Endothelial cell of umbilical vein (primary cell): Measurements from ENCODE around the gene ARMC3. TPM values are rescaled to one million over a fixed set of nuclear protein-coding genes. Genes with fewer than 3 reads are reported as not detected.
A peak's percentile ranks its signal among the peaks of the same experiment; 100 is the strongest.
"Not testable (repeated sequence)": the region's sequence is repeated elsewhere in the genome, so short reads cannot be mapped to it uniquely, and the experiment has no call there.

ENCODE experiments used
- BruUV-seq: library from RNA; stranded (reverse); fragments of 400-500 nt; replicated peaks from 2 replicates; lab custom pipeline; 2021; lab: Mats Ljungman, UMichigan
- CTCF ChIA-PET: fragments of 300-600, 350-600 bp; sonication (Branson Sonifier 250); formaldehyde crosslinking; loops from one replicate; lab custom pipeline; 2021; ENCODE audit warnings: antibody characterized with exemption, inconsistent platforms; lab: Charles Lee
- POLR2A ChIA-PET: fragments of 300-600, 350-600 bp; sonication (Branson Sonifier 250); formaldehyde crosslinking; loops from one replicate; lab custom pipeline; 2021; ENCODE audit warnings: antibody characterized with exemption, inconsistent platforms; lab: Charles Lee
- DNase-seq: peaks from one replicate; pipeline ENCODE4 v3.0.0-alpha.2; 2011; ENCODE audit warnings: low read depth, low spot score
- FAIRE-seq: peaks from 2 replicates; lab custom pipeline; 2011; peaks lifted over from hg19 to GRCh38; lab: Jason Lieb, UNC
- H2AFZ ChIP-seq: 2 replicates; pipeline ENCODE4 v1.6.0; 2012; ENCODE audit warnings: low read depth, low read length, control low read depth, inconsistent platforms
- H3K27ac ChIP-seq: 2 replicates; pipeline ENCODE4 v1.5.1; 2011; ENCODE audit warnings: low read depth, mild to moderate bottlenecking, control low read depth, low read length, moderate library complexity; ENCODE audit not compliant: insufficient read depth
- H3K27me3 ChIP-seq, 2 experiments: 2 replicates each; pipeline versions ENCODE4 v1.6.0 to v1.6.1; 2011; ENCODE audit warnings: low read length in 2 of 2, mixed read lengths in 1 of 2; ENCODE audit not compliant: control insufficient read depth in 2 of 2, insufficient read depth in 2 of 2
- H3K36me3 ChIP-seq, 2 experiments: 2 replicates in 1 of 2; 3 replicates in 1 of 2; pipeline ENCODE4 v1.5.1; 2011; ENCODE audit warnings: low read length in 2 of 2, mild to moderate bottlenecking in 1 of 2, moderate library complexity in 1 of 2; ENCODE audit not compliant: control insufficient read depth in 2 of 2, insufficient read depth in 2 of 2; ENCODE audit errors: extremely low read depth in 1 of 2
- H3K4me1 ChIP-seq: 3 replicates; pipeline ENCODE4 v1.5.1; 2011; ENCODE audit warnings: mild to moderate bottlenecking, low read length; ENCODE audit not compliant: control insufficient read depth, insufficient read depth; ENCODE audit errors: extremely low read depth
- H3K4me2 ChIP-seq: 2 replicates; pipeline ENCODE4 v1.6.1; 2011; ENCODE audit warnings: low read length, control low read depth, mixed read lengths; ENCODE audit not compliant: insufficient read depth
- H3K4me3 ChIP-seq, 3 experiments: fragments of 200-600 bp in 1 of 3; sonication (generic), shearing (Covaris generic) in 1 of 3; replicated peaks in 1 of 3; 2 replicates each; pipeline ENCODE4 v1.5.1; 2011 to 2016; ENCODE audit warnings: control low read depth in 3 of 3, low read length in 3 of 3, mild to moderate bottlenecking in 2 of 3, inconsistent platforms in 1 of 3, low read depth in 1 of 3, moderate library complexity in 1 of 3; ENCODE audit not compliant: insufficient read depth in 1 of 3
- H3K79me2 ChIP-seq: 2 replicates; pipeline ENCODE4 v1.6.0; 2012; ENCODE audit warnings: low read length, inconsistent platforms; ENCODE audit not compliant: control insufficient read depth, insufficient read depth
- H3K9ac ChIP-seq: replicated peaks from 2 replicates; pipeline ENCODE3; 2011; ENCODE audit warnings: low read length, control low read depth; ENCODE audit not compliant: insufficient read depth; ENCODE audit errors: extremely low read depth
- H3K9me1 ChIP-seq: replicated peaks from 3 replicates; pipeline ENCODE4 v1.6.0; 2011; ENCODE audit warnings: mild to moderate bottlenecking, low read length; ENCODE audit not compliant: control insufficient read depth, insufficient read depth; ENCODE audit errors: extremely low read depth
- H3K9me3 ChIP-seq: replicated peaks from 2 replicates; pipeline ENCODE4 v1.5.1; 2012; ENCODE audit warnings: low read length, inconsistent platforms; ENCODE audit not compliant: control insufficient read depth, insufficient read depth
- H4K20me1 ChIP-seq: replicated peaks from 2 replicates; pipeline ENCODE3; 2011; ENCODE audit warnings: mild to moderate bottlenecking, low read length; ENCODE audit not compliant: control insufficient read depth, insufficient read depth; ENCODE audit errors: extremely low read depth
- CTCF ChIP-seq, 2 donors: IDR thresholded peaks; 1 replicate in 1 of 2; 2 replicates in 1 of 2; pipeline ENCODE4 v1.5.1; 2011; ENCODE audit warnings: low read length in 2 of 2, mild to moderate bottlenecking in 2 of 2, moderate library complexity in 2 of 2, control low read depth in 1 of 2, inconsistent platforms in 1 of 2, low read depth in 1 of 2; ENCODE audit not compliant: insufficient read depth in 1 of 2; ENCODE audit errors: extremely low read depth in 1 of 2
- EZH2 ChIP-seq: IDR thresholded peaks from 2 replicates; pipeline ENCODE4 v1.6.1; 2012; ENCODE audit warnings: borderline replicate concordance, low read depth, mild to moderate bottlenecking, moderate library complexity, low read length, inconsistent platforms; ENCODE audit not compliant: severe bottlenecking
- FOS ChIP-seq: IDR thresholded peaks from 2 replicates; pipeline ENCODE4 v1.6.1; 2011; ENCODE audit warnings: mild to moderate bottlenecking, low read length, moderate library complexity, borderline replicate concordance; ENCODE audit not compliant: insufficient read depth
- GATA2 ChIP-seq: IDR thresholded peaks from 2 replicates; pipeline ENCODE4 v1.7.0; 2011; ENCODE audit warnings: low read depth, mild to moderate bottlenecking, moderate library complexity, mixed read lengths, low read length; ENCODE audit not compliant: insufficient read length, insufficient read depth
- JUN ChIP-seq: IDR thresholded peaks from 2 replicates; pipeline ENCODE4 v1.6.1; 2011; ENCODE audit warnings: borderline replicate concordance, low read depth; ENCODE audit not compliant: insufficient read length, insufficient read depth
- MAX ChIP-seq: IDR thresholded peaks from 2 replicates; pipeline ENCODE4 v1.6.1; 2011; ENCODE audit not compliant: insufficient read depth, insufficient read length
- MYC ChIP-seq: IDR thresholded peaks from one replicate; pipeline ENCODE4 v1.6.1; 2011; ENCODE audit warnings: mild to moderate bottlenecking, low read depth, low read length
- POLR2A ChIP-seq: IDR thresholded peaks from 2 replicates; pipeline ENCODE4 v1.6.1; 2012; ENCODE audit warnings: low read depth, mild to moderate bottlenecking, control low read depth, low read length
- POLR2AphosphoS5 ChIP-seq: IDR thresholded peaks from 2 replicates; pipeline ENCODE4 v1.6.1; 2012; ENCODE audit warnings: low read depth, mild to moderate bottlenecking, control low read depth, low read length, moderate library complexity; ENCODE audit not compliant: insufficient read depth
- dilution Hi-C: fragments of 300-500 bp; cut with MboI; formaldehyde crosslinking; loops from one replicate; pipeline ENCODE4 v1.15.0; 2019; ENCODE audit warnings: low sequenced_read_pairs; ENCODE audit not compliant: extremely low pct_ligation_motif_present
- intact Hi-C: fragments of 100-400 bp; cut with micrococcal nuclease; formaldehyde crosslinking; loops from one replicate; pipeline ENCODE4 v1.10.0; 2022
- polyA plus RNA-seq, 4 experiments: library from polyadenylated mRNA; depleted of rRNA in 3 of 4; stranded (reverse) in 3 of 4; unstranded in 1 of 4; fragments of >200 nt; gene quantifications; 2 replicates each; pipeline versions ENCODE4 v1.2.1 to v1.2.3, GENCODE V29; 2011 to 2012; ENCODE audit warnings: missing spikeins in 1 of 4
- total RNA-seq: library from RNA; stranded (reverse); gene quantifications from 2 replicates; pipeline ENCODE4 v1.2.3, GENCODE V29; 2021

Gene ARMC3
- total and polyA plus RNA-seq, 2 donors (not counting 3 experiments of a cell fraction or from before 2014, with no cell fraction given): not detected

- TF ChIP-seq MAX (no peak), GATA2 (no peak), JUN (no peak), POLR2A (no peak), POLR2AphosphoS5 (no peak), EZH2 (no peak), FOS (no peak), MYC (no peak), CTCF (IDR thresholded peaks at IDR 0.05; ENCODE audit: extremely low read depth in 1 of 2, insufficient read depth in 1 of 2, low read depth in 1 of 2, low read length in 2 of 2) (no peak)
- H3K9me1 ChIP-seq: no peaks in the 10 kb centered on the region
- no TSS peak for BruUV-seq
- no peaks in the 10 kb centered on the region for H3K79me2 ChIP-seq
- no peak overlapping the region for H3K9ac ChIP-seq
- no peak overlapping the region for H3K4me3 ChIP-seq
- ChIA-PET POLR2A (no interaction called here), CTCF (no interaction called here)
- no peaks in the 10 kb centered on the region for H3K4me1 ChIP-seq
- H3K9me3 ChIP-seq: no peaks in the 10 kb centered on the region
- H3K27ac ChIP-seq: no peak overlapping the region
- H3K27me3 ChIP-seq: peaks cover 0 to 1% of the 10 kb centered on the region in 2 experiments
- no peak for DNase-seq
- peak; percentile 40 for FAIRE-seq
- H2AFZ ChIP-seq: no peak overlapping the region
- intact Hi-C loops: no loop called here
- H3K36me3 ChIP-seq: no peaks in the 10 kb centered on the region
- dilution Hi-C loops: no loop called here
- no peaks in the 10 kb centered on the region for H4K20me1 ChIP-seq
- H3K4me2 ChIP-seq: no peak overlapping the region
Measured at GRCh38 chr10:23063973-23064812, 136.3 kb downstream of the ARMC3 start.

DNA sequence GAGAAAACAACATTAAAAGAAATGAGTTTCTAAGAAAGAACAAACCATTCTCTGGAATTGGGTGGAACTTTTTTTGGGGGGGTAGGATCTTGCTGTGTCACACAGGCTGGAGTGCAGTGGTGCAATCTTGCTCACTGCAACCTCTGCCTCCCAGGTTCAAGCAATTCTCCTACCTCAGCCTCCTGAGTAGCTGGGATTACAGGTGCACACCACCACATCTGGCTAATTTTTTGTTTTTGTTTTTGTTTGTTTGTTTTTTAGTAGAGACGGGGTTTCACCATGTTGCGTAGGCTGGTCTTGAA is 136.9 kb downstream of the ARMC3 start:
- FAIRE-seq, dilution Hi-C loops: not testable (repeated sequence)
- intact Hi-C loops: loop anchor here (5.0 kb wide), 2 partner anchors 492 to 1072 kb away; no protein-coding TSS in a partner anchor

More for the DNA sequence above, 136.9 kb downstream of the ARMC3 start:
- POLR2A ChIA-PET, H3K79me2 ChIP-seq, H3K4me3 ChIP-seq, DNase-seq, H4K20me1 ChIP-seq, H3K27ac ChIP-seq, BruUV-seq, H3K9me1 ChIP-seq, H2AFZ ChIP-seq, H3K9me3 ChIP-seq, H3K36me3 ChIP-seq, H3K9ac ChIP-seq, H3K4me2 ChIP-seq, H3K27me3 ChIP-seq, H3K4me1 ChIP-seq: not testable (repeated sequence)
- CTCF ChIA-PET: interaction anchor here (1.6 kb wide), 1 partner anchor 491 kb away, joined by 3 read pairs; no protein-coding TSS in a partner anchor
